Upper lobe of right lung (tissue), 1 donor: ENCODE results near the gene RAI14. TPM values are rescaled to one million over a fixed set of nuclear protein-coding genes. Genes with fewer than 3 reads are reported as not detected.
"Not testable (repeated sequence)": the region's sequence is repeated elsewhere in the genome, so short reads cannot be mapped to it uniquely, and the experiment has no call there.

Source experiments
- ATAC-seq: fragments of 200-7000 bp; cut with Tn5 transposase; one replicate; pipeline ENCODE4 v1.9.1; 2020; ENCODE audit warnings: mild to moderate bottlenecking, moderate library complexity
- DNase-seq: peaks from one replicate; pipeline ENCODE4 v3.0.0-alpha.2; 2020
- H3K27ac ChIP-seq: fragments of 200-600 bp; one replicate; pipeline ENCODE4 v1.8.0; 2022
- H3K27me3 ChIP-seq: fragments of 200-600 bp; one replicate; pipeline ENCODE4 v1.8.0; 2022; ENCODE audit warnings: mild to moderate bottlenecking
- H3K36me3 ChIP-seq: fragments of 200-600 bp; one replicate; pipeline ENCODE4 v1.8.0; 2022
- H3K4me1 ChIP-seq: fragments of 200-600 bp; one replicate; pipeline ENCODE4 v1.8.0; 2022
- H3K4me3 ChIP-seq: fragments of 200-600 bp; one replicate; pipeline ENCODE4 v1.8.0; 2022; ENCODE audit warnings: mild to moderate bottlenecking
- H3K9me3 ChIP-seq: fragments of 200-600 bp; one replicate; pipeline ENCODE4 v1.8.0; 2022
- intact Hi-C: fragments of 100-400 bp; cut with DNase I; formaldehyde crosslinking; loops from one replicate; pipeline ENCODE4 v1.11.0; 2022
- total RNA-seq: library from RNA; stranded (reverse); fragmentation: NEBNext Ultra II Directional; extraction: Animal tissue kit (Norgen Biotek cat#: 25700); gene quantifications from one replicate; pipeline ENCODE4 v1.2.1, GENCODE V29; 2021
- TF ChIP-seq, protein P1 (sequence below): fragments of 200-600 bp; IDR thresholded peaks from one replicate; pipeline ENCODE4 v1.8.0; 2022; ENCODE audit warnings: antibody characterized with exemption
- donor health status: DM: no; HTN: yes; CAD: no; lungs with severe emphysema.

The RAI14 gene
- total RNA-seq, 1 donor from 2014 or later, result 79.6 TPM

DNA sequence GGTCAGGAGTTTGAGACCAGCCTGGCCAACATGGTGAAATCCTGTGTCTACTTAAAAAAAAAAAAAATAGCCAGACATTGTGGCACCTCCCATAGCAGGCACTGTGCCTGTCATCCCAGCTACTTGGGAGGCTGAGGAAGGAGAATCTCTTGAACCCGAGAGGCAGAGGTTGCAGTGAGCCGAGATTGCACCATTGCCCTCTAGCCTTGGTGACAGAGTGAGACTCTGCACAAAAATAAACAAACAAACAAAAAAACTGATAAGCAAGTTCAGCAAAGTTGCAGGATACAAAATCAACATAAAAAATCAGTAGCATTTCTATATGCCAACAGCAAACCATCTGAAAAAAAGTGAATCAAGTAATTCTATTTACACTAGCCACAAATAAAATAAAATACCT is 118.0 kb downstream of the RAI14 start:
- H3K27ac ChIP-seq, result no peak overlapping the region
- peaks cover 17% of the 10 kb centered on the region for H3K4me1 ChIP-seq
- intact Hi-C loops, result no loop called here
- no peak for ATAC-seq
- H3K36me3 ChIP-seq, result no peaks in the 10 kb centered on the region
- TF ChIP-seq, protein P1, sequence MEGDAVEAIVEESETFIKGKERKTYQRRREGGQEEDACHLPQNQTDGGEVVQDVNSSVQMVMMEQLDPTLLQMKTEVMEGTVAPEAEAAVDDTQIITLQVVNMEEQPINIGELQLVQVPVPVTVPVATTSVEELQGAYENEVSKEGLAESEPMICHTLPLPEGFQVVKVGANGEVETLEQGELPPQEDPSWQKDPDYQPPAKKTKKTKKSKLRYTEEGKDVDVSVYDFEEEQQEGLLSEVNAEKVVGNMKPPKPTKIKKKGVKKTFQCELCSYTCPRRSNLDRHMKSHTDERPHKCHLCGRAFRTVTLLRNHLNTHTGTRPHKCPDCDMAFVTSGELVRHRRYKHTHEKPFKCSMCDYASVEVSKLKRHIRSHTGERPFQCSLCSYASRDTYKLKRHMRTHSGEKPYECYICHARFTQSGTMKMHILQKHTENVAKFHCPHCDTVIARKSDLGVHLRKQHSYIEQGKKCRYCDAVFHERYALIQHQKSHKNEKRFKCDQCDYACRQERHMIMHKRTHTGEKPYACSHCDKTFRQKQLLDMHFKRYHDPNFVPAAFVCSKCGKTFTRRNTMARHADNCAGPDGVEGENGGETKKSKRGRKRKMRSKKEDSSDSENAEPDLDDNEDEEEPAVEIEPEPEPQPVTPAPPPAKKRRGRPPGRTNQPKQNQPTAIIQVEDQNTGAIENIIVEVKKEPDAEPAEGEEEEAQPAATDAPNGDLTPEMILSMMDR, result no peak
- H3K4me3 ChIP-seq, result no peak overlapping the region
- H3K27me3 ChIP-seq, result no peaks in the 10 kb centered on the region
- no peak for DNase-seq
- H3K9me3 ChIP-seq, result no peaks in the 10 kb centered on the region

GRCh38 chr5:34774678-34775077 is 118.5 kb downstream of the RAI14 start:
- H3K27ac ChIP-seq, ATAC-seq, intact Hi-C loops, H3K4me3 ChIP-seq, DNase-seq, H3K36me3 ChIP-seq, H3K27me3 ChIP-seq, H3K9me3 ChIP-seq: not testable (repeated sequence)
- peaks cover 17% of the 10 kb centered on the region for H3K4me1 ChIP-seq

- DNase-seq, result no peak
- TF ChIP-seq, protein P1, result no peak
- intact Hi-C loops, result no loop called here
- Histone ChIP-seq H3K9me3 (no peaks in the 10 kb centered on the region), H3K4me3 (no peak overlapping the region), H3K4me1 (peaks cover 10% of the 10 kb centered on the region), H3K27ac (no peak overlapping the region), H3K27me3 (no peaks in the 10 kb centered on the region), H3K36me3 (no peaks in the 10 kb centered on the region)
- ATAC-seq, result no peak
Measured at GRCh38 chr5:34775886-34776285, 119.8 kb downstream of the RAI14 start.

DNA sequence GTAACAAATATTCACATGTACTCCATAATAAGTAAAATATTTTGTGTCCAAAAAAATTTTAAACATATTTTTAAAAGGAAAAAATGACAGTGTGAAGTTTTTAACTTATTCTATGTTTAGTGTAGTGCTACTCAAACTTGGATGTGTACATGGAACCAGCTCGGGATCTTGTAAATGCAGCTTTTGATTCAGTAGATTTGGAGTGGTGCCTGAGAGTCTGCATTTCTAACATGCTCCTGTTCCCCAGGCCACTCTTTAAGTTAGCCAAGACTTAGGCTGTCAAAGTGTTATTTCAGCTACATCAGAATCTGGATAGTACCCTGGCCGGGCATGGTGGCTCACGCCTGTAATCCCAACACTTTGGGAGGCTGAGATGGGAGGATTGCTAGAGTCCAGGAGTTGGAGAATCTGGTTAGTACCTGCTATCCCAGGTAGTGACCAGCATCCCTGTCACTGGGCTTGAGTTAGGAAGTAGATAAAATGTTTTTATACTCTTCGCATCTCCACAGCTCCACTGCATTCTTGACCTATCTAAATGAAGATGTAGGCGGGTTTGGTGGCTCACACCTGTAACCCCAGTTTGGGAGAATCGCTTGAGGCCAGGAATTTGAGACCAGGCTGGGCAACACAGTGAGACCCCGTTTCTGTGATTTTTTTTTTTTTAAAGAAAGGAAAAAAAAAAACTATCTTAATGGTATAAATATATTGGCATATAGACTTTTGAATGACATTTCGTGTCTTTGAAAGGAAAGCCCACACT is 122.1 kb downstream of the RAI14 start:
- TF ChIP-seq, protein P1, result no peak
- H3K4me1 ChIP-seq, result no peaks in the 10 kb centered on the region
- no peaks in the 10 kb centered on the region for H3K36me3 ChIP-seq
- no peak overlapping the region for H3K27ac ChIP-seq
- no peak overlapping the region for H3K4me3 ChIP-seq
- intact Hi-C loops, result no loop called here
- no peak for ATAC-seq
- DNase-seq, result no peak
- H3K9me3 ChIP-seq, result no peaks in the 10 kb centered on the region
- no peaks in the 10 kb centered on the region for H3K27me3 ChIP-seq

- ATAC-seq, H3K36me3 ChIP-seq, H3K9me3 ChIP-seq, DNase-seq, H3K27me3 ChIP-seq, H3K4me1 ChIP-seq, H3K4me3 ChIP-seq, H3K27ac ChIP-seq, intact Hi-C loops: not testable (repeated sequence)
Measured at GRCh38 chr5:34783892-34784291, 127.8 kb downstream of the RAI14 start.

DNA sequence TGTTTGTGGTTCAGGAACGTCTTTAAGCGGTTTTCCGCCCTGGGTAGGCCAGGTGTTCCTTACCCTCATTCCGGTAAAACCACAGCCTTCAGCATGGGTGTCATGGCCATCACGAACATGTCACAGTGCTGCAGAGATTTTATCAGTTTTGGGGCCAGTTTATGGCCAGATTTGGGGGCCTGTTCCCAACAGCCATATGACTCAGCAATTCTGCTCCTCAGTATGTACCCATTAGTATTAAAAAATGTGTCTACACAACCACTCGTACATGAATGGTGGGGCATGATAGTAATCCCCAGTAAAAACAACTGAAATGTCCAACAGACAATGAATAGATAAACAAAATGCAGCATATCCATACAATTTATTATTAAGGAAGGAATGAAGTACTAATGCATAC is 130.9 kb downstream of the RAI14 start:
- Histone ChIP-seq H3K36me3 (no peaks in the 10 kb centered on the region), H3K27ac (no peak overlapping the region), H3K4me3 (no peak overlapping the region), H3K27me3 (no peaks in the 10 kb centered on the region), H3K4me1 (peaks cover 8% of the 10 kb centered on the region), H3K9me3 (no peaks in the 10 kb centered on the region)
- ATAC-seq, result no peak
- intact Hi-C loops, result no loop called here
- TF ChIP-seq, protein P1, result no peak
- no peak for DNase-seq
